ENCODE data around the gene CACNA1C.
"Not testable (repeated sequence)": the region's sequence is repeated elsewhere in the genome, so short reads cannot be mapped to it uniquely, and the experiment has no call there.

The CACNA1C gene

DNA sequence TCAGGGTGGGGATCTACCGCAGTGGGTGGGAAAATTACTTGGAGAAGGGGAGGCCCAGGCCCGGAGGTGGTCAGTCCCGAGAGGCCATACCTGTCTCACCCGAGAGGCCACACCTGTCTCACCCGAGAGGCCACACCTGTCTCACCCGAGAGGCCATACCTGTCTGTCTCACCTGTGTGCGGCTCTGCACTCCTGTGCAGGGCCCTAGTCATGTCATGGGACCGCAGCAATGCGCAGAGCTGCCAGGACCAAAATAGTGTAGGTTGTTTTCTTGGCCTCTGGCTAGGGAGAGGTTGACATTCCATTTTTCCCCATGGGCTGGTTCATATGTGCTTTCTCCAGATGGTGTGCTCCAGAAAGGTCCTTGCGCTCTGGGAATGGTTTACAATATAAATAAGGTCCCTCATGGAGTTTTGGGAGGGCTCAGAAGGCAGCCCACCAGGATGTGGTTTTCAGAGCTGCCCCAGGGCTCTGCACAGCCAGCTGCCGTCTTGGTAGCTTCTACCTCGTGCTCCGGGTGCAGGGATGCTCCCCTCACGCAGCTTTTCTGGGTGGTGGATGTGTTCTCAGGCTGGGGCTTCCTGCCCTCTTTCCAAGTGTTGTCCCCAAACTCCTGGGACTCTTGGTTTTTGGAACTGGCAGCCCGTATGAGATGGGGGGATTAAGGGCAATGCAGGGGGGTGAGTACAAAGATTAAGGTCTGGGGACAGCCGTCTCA is 58.2 kb downstream of the CACNA1C start:
- DNase-seq (ENCODE audit: low read depth, low spot score), result no peak

DNA sequence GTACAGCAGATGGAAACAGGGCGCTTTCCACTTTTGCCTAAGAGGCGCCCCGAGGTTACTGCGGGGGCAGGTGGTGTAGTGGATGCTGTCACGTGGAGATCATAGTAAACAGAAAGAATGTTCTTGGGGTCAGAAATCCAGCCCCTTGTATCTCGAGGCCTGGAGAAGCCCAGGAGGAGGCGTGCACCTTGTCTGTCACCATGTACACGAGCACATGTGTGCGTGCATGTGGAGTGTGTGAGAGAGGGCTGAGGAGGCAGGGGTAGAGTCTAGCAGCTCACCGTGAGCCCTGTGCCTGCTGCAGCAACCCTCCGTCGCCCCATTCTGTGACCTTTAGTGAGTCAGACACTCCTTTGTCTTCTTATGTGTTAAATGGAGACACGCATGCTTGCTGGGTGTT is 59.0 kb downstream of the CACNA1C start:
- DNase-seq (ENCODE audit: low read depth, low spot score), result no peak

DNA sequence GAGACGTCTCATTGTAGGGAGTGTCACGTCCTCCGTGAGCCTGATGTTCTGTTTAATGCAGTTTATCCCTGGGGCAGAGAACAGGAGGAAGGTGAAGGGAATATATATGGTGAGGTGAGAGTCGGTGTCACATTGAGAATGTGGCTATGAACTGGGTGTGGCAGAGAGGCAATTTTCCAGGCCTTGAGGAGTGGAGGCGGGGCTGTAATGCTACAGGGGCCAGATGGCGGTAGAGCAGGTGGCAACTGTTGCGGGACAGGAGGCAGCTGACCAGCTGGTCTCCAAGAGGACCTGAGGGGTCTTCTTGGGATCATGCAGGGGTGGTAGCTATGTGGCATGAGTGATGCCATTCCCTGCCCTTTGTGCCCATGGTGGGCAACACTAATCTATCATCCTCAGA is 59.6 kb downstream of the CACNA1C start:
- no peak for DNase-seq (ENCODE audit: low read depth, low spot score)

DNA sequence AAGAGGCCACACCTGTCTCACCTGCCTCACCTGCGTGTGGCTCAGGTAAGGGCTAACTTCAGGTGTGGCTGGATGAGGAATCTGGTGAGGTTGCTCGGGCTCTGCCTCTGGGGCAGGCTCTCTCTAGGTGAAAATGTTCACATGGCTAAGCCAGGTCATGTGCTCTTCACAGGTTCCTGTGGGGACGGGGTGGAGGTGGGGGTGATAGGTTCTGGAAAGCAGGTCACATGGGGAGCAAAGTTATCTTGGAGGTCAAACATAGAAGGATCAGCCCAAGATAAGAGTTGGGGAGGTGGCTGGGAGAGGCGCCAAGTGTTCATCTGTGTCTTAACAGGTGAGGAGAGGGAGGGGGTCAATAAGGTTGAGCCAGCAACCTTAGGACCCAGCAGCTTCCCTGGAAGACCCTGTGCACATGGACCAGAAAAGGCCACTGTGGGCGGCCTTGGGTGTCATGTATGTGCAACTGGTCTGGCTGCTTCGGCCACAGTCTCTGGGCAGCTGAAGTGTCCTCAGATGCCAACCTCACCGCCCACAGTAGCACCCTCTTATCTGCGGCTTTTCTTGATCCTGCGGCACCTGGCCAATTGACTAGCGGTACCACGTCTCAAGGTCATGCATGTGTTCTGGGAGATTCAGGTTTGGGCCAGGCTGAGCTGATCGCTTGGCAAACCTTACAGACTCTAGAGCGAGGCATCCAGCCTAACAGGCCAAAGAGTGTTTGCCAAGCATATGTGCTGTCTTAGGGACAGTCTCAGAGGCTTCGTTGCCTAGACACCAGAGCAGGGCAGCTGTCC is 60.5 kb downstream of the CACNA1C start:
- no peak for DNase-seq (ENCODE audit: low read depth, low spot score)

DNA sequence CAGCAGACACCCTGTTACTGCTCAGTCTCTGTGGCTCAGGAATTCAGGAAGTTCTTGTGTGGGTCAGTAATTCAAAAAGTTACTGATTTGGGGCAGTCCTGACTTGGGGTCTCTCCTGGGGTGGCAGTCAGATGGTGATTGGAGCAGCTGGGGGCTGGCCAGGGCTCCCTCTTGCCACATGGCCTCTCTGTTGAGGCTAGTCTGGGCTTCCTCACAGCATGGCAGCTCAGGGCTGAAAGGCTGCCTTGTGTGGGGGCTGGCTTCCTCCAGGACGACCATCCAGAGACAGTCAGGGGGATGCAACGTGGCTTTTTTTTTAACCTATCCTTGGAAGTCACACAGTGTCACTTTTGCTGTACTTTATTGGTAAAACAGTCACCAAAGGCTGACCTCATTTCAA is 61.3 kb downstream of the CACNA1C start:
- no peak for DNase-seq (ENCODE audit: low read depth, low spot score)

DNA sequence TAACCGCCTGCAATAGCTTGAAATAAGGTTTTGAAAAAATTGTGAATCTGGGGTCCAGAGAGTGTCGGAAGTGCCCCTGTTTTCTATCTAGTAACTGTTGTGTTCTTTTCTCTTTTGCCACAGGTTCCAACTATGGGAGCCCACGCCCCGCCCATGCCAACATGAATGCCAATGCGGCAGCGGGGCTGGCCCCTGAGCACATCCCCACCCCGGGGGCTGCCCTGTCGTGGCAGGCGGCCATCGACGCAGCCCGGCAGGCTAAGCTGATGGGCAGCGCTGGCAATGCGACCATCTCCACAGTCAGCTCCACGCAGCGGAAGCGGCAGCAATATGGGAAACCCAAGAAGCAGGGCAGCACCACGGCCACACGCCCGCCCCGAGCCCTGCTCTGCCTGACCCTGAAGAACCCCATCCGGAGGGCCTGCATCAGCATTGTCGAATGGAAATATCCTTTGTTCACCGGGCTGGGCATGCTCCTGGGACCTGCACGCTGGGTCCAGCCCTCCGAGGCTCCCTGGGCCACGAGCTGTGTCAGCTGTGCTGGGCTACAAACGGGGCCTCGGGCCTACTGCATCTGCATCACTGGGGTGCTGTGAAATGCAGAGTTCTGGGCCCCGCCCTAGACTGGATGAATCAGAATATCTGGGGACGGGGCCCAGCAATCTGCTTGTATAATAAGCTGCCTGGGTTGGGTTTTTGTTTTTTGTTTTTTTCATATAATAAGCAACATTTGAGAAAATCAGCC is 62.5 kb downstream of the CACNA1C start:
- DNase-seq (ENCODE audit: low read depth, low spot score), result no peak

DNA sequence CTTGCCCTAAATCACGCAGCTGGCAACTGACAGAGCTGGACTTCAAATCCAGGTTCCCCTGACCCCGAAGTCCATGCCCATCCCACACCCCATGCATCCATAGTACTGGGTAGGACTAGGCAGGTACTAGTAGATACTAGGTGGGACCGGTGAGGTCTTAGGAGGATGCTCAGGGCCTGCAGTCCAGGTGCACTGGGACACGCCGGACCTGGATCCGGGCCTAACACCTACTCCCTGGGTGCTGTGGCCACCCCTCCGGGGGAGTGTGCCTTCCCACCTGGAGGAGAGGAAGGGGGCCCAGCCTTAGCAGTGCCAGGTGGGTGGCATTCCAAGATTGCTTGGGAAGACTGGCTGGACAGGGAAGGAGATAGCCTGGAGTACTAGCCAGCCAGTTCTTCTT is 64.8 kb downstream of the CACNA1C start:
- DNase-seq (ENCODE audit: low read depth, low spot score), result no peak

DNA sequence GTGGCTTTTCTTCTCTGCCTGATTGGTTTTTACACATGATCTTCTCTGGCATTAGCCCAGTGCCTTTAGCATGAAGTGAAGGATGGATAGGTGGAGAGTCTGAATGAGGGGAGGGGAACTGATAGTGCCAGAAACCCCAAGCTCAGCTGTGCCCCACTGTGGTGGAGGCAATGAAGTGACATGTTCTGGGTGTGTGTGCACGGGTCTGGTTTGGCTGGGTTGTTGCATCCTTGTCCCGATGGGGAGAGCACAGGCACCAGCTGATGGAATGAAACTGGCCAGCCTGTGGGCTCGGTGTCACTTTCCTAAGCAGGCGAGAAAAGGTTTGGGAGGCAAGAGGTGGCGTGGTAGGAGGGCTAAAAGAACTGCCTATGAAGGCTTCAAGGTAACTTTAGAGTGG is 65.3 kb downstream of the CACNA1C start:
- DNase-seq (ENCODE audit: low read depth, low spot score), result no peak

DNA sequence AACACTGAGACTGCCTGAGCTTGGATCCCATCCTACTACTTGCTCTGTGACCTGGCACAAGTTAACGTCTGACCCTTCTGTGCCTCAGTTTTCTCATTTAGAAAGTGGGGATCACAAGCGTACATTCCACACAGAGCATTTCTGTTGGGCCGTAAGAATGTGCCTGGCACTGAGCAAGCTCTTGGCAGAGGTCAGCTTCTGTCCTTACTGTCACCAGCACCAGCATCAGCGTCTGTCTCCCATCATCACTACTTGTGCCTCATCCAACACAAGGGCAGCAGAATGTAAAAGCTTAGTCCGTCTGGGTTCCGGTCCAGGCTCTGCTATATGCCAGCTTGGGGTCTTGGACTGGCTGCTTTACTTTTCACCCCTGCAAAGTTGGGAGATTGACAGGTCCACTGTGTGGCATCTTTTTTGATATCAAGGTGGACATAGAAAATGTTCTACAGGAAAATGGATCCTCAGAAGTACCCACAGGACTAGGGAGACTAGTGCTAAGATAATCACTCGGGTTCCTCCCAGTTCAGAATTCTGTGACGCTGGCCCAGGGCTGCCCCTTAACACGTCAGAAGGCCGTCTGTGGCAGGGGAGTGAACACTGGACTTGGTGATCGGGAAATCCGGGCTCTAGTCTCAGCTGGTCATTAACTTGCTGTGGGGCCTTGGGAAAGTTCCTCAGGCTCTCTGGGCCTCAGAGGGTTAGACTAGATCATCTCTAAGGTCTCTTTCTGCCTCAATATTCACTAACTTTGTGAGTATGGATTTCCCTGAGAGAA is 65.9 kb downstream of the CACNA1C start:
- DNase-seq (ENCODE audit: low read depth, low spot score), result no peak

DNA sequence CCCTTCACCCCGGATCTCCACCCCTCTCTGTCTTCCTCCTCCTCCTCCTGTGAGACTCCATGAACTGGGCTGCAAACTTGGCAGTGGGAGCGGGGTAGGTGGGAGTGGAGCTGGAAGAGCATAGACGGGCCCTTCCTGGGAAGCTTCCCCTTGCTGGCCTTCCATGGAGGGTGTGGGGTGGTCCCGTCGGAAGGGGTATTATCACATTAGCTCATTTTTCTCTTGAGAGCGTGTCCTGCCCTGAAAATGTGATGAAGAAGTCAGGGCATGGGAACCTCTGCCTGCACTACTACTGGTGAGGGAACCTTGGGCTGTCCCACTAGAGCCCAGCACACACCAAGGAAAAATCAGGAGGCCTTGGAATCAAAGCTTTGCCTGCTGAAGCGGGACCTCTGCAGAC is 66.5 kb downstream of the CACNA1C start:
- DNase-seq (ENCODE audit: low read depth, low spot score), result no peak

DNA sequence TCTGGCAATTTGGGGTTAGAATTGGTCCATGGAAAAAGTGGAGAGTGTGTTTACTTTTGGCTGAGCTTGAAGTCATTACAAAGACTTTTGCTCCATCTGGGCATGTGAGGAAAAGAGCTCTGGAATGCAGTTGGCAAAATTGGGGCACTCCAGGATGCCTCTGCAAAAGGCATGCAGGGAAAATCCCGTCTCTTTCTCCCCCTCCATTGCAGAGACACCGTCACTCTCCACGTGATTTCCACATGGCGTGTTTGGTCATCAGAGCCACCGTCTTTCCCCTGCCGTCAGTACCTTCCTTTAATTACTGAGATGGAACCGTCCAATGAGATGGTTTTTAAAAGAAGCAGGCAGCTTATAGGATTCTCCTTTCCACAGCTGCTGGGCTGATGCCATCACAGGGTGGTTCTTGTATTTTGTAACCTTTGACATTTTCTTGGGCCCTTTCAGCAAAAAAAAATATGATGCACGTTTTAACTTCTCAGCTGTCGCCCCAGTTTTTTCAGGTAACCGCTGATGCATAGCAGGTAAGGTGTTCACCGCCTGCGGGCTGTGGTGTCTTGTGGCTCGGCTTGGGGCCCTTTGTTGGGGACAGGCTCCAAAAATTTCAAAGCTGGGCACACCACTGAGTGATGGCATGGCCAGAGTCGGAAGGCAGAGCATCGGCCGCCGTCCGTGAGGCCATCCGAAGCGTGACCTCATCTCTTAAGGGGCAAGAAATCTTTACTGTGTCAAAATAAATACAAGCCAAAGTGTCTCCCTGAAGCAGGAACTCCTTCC is 68.4 kb downstream of the CACNA1C start:
- no peak for DNase-seq (ENCODE audit: low read depth, low spot score)

DNA sequence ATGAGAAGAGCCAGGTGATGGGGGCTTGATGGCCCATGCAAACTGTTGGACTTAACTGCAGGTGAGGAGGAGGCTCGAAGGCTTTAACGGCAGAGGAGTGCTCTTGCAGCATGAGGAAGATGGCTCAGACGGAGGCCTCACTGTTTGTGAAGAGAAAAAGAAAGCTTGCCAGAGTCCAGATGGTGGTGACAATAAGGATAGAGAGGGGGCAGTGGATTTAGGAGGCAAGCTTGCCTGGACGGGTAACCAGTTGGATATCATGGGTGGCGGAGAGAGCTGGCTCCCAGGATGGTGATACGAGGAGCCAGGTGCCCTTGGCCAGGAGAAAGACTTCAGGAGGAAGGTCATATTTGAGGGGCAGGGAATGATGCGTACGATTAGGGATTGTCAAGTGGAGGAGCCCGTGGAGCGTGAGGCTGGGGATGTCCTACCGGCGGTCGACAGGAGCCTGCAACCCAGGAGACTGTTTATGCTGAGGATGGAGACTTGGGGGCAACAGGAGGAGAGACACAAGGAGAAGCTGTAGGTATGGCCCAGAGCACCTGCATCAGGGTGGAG is 71.8 kb downstream of the CACNA1C start:
- no peak for DNase-seq (ENCODE audit: low read depth, low spot score)

DNA sequence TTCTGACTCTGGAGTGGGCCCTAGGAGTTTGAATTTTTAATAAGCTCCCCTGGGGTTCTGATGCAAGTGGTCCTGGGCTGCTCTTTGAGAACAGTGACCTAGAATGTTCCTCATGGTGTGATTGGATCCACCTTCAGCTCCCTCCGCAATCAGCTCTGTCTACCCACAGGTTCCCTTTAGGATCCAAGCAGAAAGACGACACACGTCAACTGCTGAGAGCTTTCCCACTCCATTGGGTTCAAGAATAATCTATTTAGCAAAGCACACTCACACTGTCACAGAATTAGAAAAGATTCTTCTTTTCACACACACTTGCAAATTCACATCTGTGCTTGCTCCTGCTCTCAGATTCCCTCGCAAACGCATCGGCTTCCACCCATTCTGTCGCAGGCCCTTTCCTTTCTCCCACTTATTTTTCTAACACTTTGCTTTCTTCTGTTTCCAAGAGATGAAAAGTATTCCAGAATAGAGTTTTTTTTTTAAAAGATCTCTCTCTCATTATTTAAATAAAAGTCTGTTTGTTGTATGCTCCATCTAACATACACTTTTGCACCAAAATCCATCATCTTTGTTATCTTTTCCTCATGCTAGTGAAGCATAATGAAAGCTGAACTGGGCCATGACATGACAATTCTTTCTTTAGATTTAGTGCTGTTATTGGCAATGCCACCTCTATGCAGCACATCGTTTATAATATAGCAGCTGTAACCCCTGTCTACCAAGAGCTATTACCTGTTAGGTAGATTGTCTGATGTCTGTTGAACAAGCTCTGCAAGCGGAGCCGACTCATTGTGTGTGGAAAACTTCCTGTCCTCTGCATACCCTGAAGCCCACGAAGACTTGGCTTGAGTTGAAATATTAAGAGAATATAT is 73.1 kb downstream of the CACNA1C start:
- DNase-seq (ENCODE audit: low read depth, low spot score), result no peak

DNA sequence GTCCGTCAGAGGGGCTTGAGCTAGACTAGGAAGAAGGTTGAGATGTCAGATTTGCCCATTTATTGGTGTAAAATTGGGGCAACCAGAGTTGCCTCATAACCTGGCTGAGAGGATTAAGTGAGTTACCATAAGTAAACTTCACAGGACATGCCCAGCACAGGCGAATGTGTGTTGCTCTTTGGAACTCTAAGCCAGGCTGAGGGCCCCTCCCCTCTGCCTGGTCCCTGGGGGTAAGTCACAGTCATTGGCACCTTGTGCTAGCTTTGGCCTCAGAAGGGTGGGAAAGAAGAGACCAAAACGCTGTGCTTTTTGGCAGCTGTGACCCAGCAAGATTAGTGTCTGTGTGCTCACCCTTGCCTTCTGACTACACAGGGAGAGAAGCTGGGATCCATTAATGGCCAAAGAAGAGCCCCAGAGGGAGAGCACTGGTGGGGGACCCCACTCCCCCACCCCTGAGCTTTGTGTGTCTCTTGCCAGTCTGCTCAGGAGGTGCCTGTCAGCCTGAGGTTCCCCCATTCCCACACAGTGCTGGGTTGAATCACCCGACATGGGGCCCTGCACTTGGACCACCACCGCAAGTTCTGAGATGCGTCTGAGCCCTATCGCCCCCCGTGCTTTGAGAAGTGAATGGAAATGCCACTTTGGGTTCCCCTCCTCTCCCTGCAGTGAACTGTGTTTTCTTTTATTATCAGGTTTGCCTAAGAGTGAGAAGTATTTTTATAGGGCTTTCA is 74.1 kb downstream of the CACNA1C start:
- DNase-seq (ENCODE audit: low read depth, low spot score), result no peak

DNA sequence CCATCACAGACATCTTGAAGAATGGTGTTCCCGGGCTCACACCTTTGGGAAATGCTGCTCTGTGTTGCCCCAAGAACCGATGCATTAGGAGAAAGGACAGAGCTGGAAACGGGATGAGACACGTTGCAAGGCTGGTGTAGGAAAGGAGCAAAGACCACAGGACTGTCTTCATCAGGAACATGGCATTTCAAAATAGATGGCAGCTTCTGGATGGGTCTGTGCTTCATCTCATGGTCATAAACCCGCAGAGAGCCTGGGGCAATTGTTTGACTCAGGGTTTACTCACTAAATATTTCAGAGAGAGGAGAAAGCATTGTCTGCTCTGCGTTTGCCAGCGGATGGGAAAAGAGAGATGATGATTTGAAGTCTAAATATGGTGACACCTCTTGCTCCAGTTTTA is 76.3 kb downstream of the CACNA1C start:
- DNase-seq (ENCODE audit: low read depth, low spot score), result no peak

DNA sequence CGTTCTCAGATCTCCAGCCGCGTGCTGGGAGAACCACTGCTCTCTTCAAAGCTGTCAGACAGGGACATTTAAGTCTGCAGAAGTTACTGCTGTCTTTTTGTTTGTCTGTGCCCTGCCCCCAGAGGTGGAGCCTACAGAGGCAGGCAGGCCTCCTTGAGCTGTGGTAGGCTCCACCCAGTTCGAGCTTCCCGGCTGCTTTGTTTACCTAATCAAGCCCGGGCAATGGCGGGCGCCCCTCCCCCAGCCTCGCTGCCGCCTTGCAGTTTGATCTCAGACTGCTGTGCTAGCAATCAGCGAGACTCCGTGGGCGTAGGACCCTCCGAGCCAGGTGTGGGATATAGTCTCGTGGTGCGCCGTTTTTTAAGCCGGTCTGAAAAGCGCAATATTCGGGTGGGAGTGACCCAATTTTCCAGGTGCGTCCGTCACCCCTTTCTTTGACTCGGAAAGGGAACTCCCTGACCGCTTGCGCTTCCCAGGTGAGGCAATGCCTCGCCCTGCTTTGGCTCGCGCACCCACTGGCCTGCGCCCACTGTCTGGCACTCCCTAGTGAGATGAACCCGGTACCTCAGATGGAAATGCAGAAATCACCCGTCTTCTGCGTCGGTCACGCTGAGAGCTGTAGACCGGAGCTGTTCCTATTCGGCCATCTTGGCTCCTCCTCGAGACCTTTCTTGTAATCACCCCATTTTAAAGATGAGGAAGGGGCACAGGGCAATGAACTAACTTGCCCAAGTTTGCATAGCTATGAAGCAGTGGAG is 83.1 kb downstream of the CACNA1C start:
- not testable (repeated sequence) for DNase-seq (ENCODE audit: low read depth, low spot score)

DNA sequence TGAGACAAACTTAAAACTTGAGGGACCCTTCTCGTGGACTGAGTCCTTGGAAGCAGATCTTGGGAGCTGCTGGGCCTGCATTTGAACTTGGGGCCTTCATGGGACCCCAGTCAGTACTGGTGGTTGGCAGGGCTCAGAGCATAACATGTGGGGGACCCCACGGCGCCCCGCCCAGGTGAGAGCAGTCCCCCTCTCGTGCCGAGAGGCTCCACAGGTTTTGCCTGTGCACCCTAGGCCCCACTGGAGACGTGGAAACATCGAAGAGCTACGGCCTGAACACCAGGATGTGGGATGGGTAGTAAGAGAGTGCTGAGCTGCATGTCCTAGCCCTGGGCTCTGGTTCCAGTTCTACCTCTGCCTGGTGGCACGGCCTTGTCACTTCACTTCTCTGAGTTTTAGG is 84.1 kb downstream of the CACNA1C start:
- DNase-seq (ENCODE audit: low read depth, low spot score), result no peak

DNA sequence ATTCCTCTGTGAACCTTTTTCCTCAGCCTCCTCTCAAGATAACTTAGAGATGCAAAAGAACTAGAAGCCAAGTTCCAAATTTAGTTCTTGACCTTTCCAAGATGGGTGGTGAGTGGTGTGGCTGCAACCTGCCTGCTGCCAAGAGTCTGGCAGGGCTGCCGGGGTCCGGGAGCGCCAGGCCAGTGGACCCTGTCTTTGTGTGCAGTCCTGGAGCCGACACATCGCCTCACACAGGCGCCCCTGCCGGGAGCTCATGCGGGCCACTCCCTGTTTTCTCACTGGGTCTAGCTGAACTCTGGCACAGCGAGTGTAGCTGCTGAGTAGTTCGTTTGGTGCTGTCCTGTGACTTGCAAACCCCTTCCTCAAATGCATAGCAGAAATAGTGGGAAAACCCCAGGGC is 84.9 kb downstream of the CACNA1C start:
- no peak for DNase-seq (ENCODE audit: low read depth, low spot score)
